Cerebellar cortex (tissue), 1 donor: ENCODE data around the gene EIF4EBP2.

Experiments
- DNase-seq: peaks from one replicate; pipeline ENCODE4 v3.0.0-alpha.2; 2015; ENCODE audit warnings: low spot score

The EIF4EBP2 gene

GRCh38 chr10:70379581-70380176 is 24.3 kb upstream of the EIF4EBP2 start:
- peak; percentile 53 for DNase-seq

GRCh38 chr10:70380350-70381135 is 23.4 kb upstream of the EIF4EBP2 start:
- DNase-seq: peak; percentile 91

- peak; percentile 79 for DNase-seq
These were observed 22.2 kb upstream of the EIF4EBP2 start for GRCh38 chr10:70381471-70382421.

GRCh38 chr10:70391654-70392053 is 12.3 kb upstream of the EIF4EBP2 start:
- no peak for DNase-seq

- no peak for DNase-seq
These were observed 7.8 kb upstream of the EIF4EBP2 start for GRCh38 chr10:70396140-70396539.

- no peak for DNase-seq
These were observed 4.8 kb upstream of the EIF4EBP2 start for GRCh38 chr10:70399177-70399576.

GRCh38 chr10:70403483-70404035 is 386 bp upstream of the EIF4EBP2 start:
- no peak for DNase-seq

GRCh38 chr10:70404787-70405036 is 767 bp downstream of the EIF4EBP2 start:
- peak; percentile 48 for DNase-seq

- peak; percentile 83 for DNase-seq
These were observed 1.3 kb downstream of the EIF4EBP2 start for GRCh38 chr10:70405037-70405824.

- no peak for DNase-seq
These were observed 5.8 kb downstream of the EIF4EBP2 start for GRCh38 chr10:70409772-70410171.

GRCh38 chr10:70410608-70411007 is 6.7 kb downstream of the EIF4EBP2 start:
- no peak for DNase-seq

GRCh38 chr10:70412356-70412755 is 8.4 kb downstream of the EIF4EBP2 start:
- DNase-seq: no peak

- no peak for DNase-seq
These were observed 13.6 kb downstream of the EIF4EBP2 start for GRCh38 chr10:70417568-70417967.

GRCh38 chr10:70418229-70418628 is 14.3 kb downstream of the EIF4EBP2 start:
- no peak for DNase-seq

GRCh38 chr10:70418713-70419112 is 14.8 kb downstream of the EIF4EBP2 start:
- no peak for DNase-seq

GRCh38 chr10:70424320-70424719 is 20.4 kb downstream of the EIF4EBP2 start:
- no peak for DNase-seq

GRCh38 chr10:70425096-70425495 is 21.2 kb downstream of the EIF4EBP2 start:
- DNase-seq: no peak

- DNase-seq: no peak
These were observed 22.9 kb downstream of the EIF4EBP2 start for GRCh38 chr10:70426823-70427222.

GRCh38 chr10:70430493-70431445 is 26.8 kb downstream of the EIF4EBP2 start:
- DNase-seq: peak; percentile 54

- DNase-seq: no peak
These were observed 28.2 kb downstream of the EIF4EBP2 start for GRCh38 chr10:70432101-70432500.
